Transverse colon (tissue), 4 donors: ENCODE measurements around the gene SLC17A6. TPM values are rescaled to one million over a fixed set of nuclear protein-coding genes. Genes with fewer than 3 reads are reported as not detected.

ENCODE experiments used
- DNase-seq: peaks from one replicate; pipeline ENCODE4 v3.0.0-alpha.2; 2019
- H3K27ac ChIP-seq, 4 donors: fragments of 200-600 bp; sonication (generic); 2 replicates each; pipeline ENCODE4 v1.5.1; 2016 to 2018; ENCODE audit warnings: inconsistent platforms in 4 of 4
- H3K27me3 ChIP-seq: fragments of 200-600 bp; sonication (generic); 2 replicates; pipeline ENCODE4 v1.5.1; 2017; ENCODE audit warnings: inconsistent platforms
- H3K36me3 ChIP-seq, 4 donors: fragments of 200-600 bp; sonication (generic); 2 replicates each; pipeline ENCODE4 v1.5.1; 2017 to 2019; ENCODE audit warnings: inconsistent platforms in 4 of 4
- H3K4me1 ChIP-seq, 4 donors: fragments of 200-600 bp; sonication (generic); 2 replicates each; pipeline ENCODE4 v1.5.1; 2017 to 2020; ENCODE audit warnings: inconsistent platforms in 4 of 4
- H3K4me3 ChIP-seq, 4 donors: fragments of 200-600 bp; sonication (generic); 1 replicate in 1 of 4; 2 replicates in 3 of 4; pipeline versions ENCODE4 v1.5.1 to v1.6.1; 2017 to 2019; ENCODE audit warnings: inconsistent platforms in 4 of 4
- H3K9me3 ChIP-seq, 2 donors: fragments of 200-600 bp; sonication (generic); 2 replicates each; pipeline ENCODE4 v1.5.1; 2017 to 2019; ENCODE audit warnings: inconsistent platforms in 2 of 2
- EP300 ChIP-seq: sonication (generic); formaldehyde crosslinking; IDR thresholded peaks from one replicate; pipeline ENCODE4 v1.6.1; 2017; ENCODE audit warnings: antibody characterized with exemption, low read depth
- POLR2A ChIP-seq: fragments of 450-650 bp; IDR thresholded peaks from one replicate; pipeline ENCODE4 v1.6.1; 2016; ENCODE audit warnings: antibody characterized with exemption, mild to moderate bottlenecking, moderate library complexity
- POLR2AphosphoS5 ChIP-seq, 3 donors: sonication (generic); formaldehyde crosslinking; IDR thresholded peaks; one replicate each; pipeline ENCODE4 v1.6.1; 2016; ENCODE audit warnings: antibody characterized with exemption in 3 of 3
- WGBS, 2 donors: methylation state at CpG; one replicate each; pipeline ENCODE4 v1.1.5; 2018; ENCODE audit warnings: low coverage in 1 of 2; 5-methylcytosine and 5-hydroxymethylcytosine counted together
- in situ Hi-C, 4 donors: fragments of 200-750 bp; cut with MboI; loops; one replicate each; pipeline versions ENCODE4 v1.15.0 to v1.15.1; 2017; ENCODE audit warnings: low sequenced_read_pairs in 3 of 4, low pct_ligation_motif_present in 1 of 4, low pct_unique_long_range_greater_than_20kb in 1 of 4
- intact Hi-C: fragments of 100-400 bp; cut with DNase I; formaldehyde crosslinking; loops from one replicate; pipeline ENCODE4 v1.15.1; 2023; ENCODE audit warnings: low total_unique reads
- total RNA-seq, 4 donors: library from RNA; depleted of rRNA; stranded (reverse); fragments of >200 nt; gene quantifications; one replicate each; pipeline ENCODE4 v1.1.0, GENCODE V29; 2016
- TF ChIP-seq, protein P1 (sequence below), 5 experiments: fragments of 200-600 bp in 3 of 5; fragments of 450-650 bp in 2 of 5; sonication (generic) in 3 of 5; IDR thresholded peaks; 1 replicate in 2 of 5; 2 replicates in 3 of 5; pipeline ENCODE4 v1.5.1; 2016 to 2017; ENCODE audit warnings: antibody characterized with exemption in 5 of 5, inconsistent platforms in 3 of 5, mild to moderate bottlenecking in 2 of 5, moderate library complexity in 1 of 5

SLC17A6 gene
- not detected for total RNA-seq

DNA sequence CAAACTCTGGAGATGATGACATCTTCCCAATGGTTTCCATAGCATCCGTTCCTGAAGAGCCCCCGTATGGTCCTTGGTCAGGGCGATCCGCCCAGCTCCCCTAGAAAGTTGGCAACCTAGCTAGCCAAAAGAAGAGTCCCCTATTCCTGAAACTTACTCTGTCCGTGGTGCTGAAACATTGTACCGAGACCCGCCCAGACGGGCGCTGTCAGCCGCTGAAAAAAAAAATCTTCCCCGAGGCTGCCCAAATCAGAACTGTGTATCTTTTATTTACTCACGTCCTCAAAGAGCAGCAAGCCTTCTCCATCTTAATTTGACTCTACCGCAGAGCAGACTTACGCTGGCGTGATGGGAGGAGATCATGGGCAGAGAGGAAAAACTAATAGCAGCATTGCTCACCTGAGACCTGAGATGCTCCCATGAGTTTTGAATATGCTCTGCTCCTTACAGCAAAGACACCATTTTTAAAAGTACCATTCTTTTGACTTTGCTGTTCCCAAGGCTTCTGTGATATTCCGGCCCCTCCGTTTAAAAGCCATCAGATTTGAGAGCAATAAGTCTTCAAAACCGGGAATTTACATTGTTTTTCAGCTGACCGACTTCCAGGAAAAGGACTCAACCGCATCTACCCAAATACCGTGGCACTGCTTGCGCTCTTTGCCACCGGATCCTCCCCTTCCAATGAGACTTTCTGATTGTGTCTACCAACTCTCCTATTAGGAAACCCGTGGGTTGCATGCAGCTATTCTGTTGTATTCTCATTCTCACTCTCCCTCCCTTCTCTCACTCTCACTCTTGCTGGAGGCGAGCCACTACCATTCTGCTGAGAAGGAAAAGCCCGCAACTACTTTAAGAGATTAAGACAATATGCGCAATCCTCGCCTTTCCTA, at the start of gene SLC17A6:
Gene SLC17A6, plus strand, starts transcription at position 786 of the 890 bp plus-strand sequence. CDS start 153 bp downstream, outside the sequence.
- H3K9me3 ChIP-seq = no peaks in the 10 kb centered on the region
- H3K27ac ChIP-seq = no peak within 1 kb of the TSS
- TF ChIP-seq EP300 = no peak
- TF ChIP-seq POLR2A = no peak
- no peak for TF ChIP-seq POLR2AphosphoS5 (IDR thresholded peaks at IDR 0.05)
- TF ChIP-seq, protein P1, sequence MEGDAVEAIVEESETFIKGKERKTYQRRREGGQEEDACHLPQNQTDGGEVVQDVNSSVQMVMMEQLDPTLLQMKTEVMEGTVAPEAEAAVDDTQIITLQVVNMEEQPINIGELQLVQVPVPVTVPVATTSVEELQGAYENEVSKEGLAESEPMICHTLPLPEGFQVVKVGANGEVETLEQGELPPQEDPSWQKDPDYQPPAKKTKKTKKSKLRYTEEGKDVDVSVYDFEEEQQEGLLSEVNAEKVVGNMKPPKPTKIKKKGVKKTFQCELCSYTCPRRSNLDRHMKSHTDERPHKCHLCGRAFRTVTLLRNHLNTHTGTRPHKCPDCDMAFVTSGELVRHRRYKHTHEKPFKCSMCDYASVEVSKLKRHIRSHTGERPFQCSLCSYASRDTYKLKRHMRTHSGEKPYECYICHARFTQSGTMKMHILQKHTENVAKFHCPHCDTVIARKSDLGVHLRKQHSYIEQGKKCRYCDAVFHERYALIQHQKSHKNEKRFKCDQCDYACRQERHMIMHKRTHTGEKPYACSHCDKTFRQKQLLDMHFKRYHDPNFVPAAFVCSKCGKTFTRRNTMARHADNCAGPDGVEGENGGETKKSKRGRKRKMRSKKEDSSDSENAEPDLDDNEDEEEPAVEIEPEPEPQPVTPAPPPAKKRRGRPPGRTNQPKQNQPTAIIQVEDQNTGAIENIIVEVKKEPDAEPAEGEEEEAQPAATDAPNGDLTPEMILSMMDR (IDR thresholded peaks at IDR 0.05) = no peak
- 17 to 19% methylated on average over 13 to 28 of the region's 28 CpGs for WGBS, 2 donors
- in situ Hi-C loops (loop anchor here (5.0 to 25.0 kb wide), 3 partner anchors 444 to 457 kb away; no protein-coding TSS in a partner anchor), intact Hi-C loops (loop anchor here (5.0 kb wide), 1 partner anchor 449 kb away; no protein-coding TSS in a partner anchor)
- no peak within 1 kb of the TSS for H3K4me3 ChIP-seq
- peaks cover 63% of the 10 kb centered on the region for H3K27me3 ChIP-seq
- no peak for DNase-seq
- H3K4me1 ChIP-seq = no peaks in the 10 kb centered on the region
- no peaks in the 10 kb centered on the region for H3K36me3 ChIP-seq

DNA sequence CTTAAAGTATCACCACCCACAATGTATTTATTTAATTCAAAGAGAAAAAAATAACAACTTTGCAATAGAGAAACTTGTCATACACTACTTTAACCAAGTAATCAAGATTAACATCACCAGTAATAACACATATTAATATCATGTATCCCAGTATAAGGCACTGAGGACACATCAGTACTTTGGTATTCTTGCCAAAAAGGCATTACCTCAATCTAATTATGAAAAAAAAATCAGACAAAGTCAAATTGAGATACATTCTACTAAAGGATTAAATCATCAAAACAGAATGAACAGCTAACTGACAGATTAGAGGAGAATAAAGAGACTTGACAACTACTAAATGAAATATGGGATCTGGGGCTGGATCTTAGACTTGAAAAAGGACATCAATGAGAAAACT, 35.8 kb upstream of the SLC17A6 start:
- no peaks in the 10 kb centered on the region for H3K36me3 ChIP-seq
- in situ Hi-C loops = loop anchor here in 2 of 4 donors (10.0 to 25.0 kb wide), 2 partner anchors 138 to 1665 kb away; no protein-coding TSS in a partner anchor

DNA sequence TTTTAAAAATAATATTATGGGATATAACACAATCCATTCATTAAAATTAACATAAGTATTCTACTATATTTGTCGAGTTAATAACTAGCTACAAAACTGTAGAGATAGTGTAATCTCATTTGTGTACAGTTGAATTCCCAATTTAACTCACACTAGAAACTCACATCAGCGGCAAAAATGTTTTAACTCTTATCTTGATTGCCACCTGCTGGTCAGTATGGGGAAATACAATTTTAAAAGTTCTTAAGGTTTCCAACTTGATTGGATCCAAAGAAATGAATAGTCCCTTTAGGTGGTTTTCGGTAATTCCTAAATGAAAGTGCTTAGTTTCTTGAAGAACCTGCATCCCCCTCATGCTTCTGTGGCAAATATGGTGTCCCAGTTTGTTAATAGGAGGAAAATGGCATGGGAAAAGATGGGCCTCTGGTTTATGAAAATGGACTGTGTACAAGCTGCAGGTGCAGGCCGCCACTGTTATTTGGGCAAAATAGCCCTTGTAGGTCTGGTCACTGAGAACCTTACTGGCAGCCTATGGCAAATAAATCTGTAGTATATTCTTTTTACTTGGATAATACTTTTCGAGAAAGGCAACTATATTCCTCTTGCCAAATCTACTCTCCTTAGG, 33.7 kb upstream of the SLC17A6 start:
- no peak for TF ChIP-seq EP300
- TF ChIP-seq, protein P1 (IDR thresholded peaks at IDR 0.05) = peak; percentile 60 to 70 (median 65)
- no peaks in the 10 kb centered on the region for H3K27me3 ChIP-seq
- peaks cover 0 to 8% of the 10 kb centered on the region in 2 donors for H3K9me3 ChIP-seq
- no peak overlapping the region for H3K4me3 ChIP-seq
- WGBS, 2 donors = 38 to 39% methylated on average over 5 of the region's 5 CpGs
- DNase-seq = no peak
- in situ Hi-C loops = loop anchor here in 2 of 4 donors (10.0 to 25.0 kb wide), 2 partner anchors 140 to 1667 kb away; no protein-coding TSS in a partner anchor
- no peak overlapping the region for H3K27ac ChIP-seq
- H3K36me3 ChIP-seq = no peaks in the 10 kb centered on the region
- H3K4me1 ChIP-seq = no peaks in the 10 kb centered on the region
- intact Hi-C loops = no loop called here

More for the DNA sequence above, 35.8 kb upstream of the SLC17A6 start:
- H3K27ac ChIP-seq = no peak overlapping the region
- TF ChIP-seq, protein P1 (IDR thresholded peaks at IDR 0.05) = no peak
- TF ChIP-seq POLR2A = no peak
- no peaks in the 10 kb centered on the region for H3K4me1 ChIP-seq
- H3K4me3 ChIP-seq = no peak overlapping the region
- no peaks in the 10 kb centered on the region for H3K27me3 ChIP-seq
- DNase-seq = no peak
- intact Hi-C loops = no loop called here
- no peaks in the 10 kb centered on the region for H3K9me3 ChIP-seq

DNA sequence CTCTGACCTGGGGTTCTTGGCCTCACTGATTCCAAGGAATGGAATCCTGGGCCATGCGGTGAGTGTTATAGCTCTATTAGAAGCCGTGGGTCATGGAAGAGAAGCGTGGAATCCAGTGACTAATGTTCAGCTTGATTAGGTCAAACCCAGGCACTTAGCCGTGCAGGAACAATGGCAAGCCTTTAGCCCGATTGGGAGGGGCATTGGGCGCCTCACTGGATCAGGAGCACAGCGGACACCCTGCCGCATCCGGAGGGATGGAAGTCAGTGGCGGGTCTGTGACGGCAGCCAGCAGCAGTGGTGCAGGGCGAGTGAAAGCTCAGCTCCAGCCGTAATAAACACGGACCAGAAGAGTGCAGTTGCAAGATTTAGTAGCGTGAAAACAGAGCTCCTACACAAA, 20.5 kb upstream of the SLC17A6 start:
- TF ChIP-seq EP300 (no peak), POLR2A (no peak), POLR2AphosphoS5 (IDR thresholded peaks at IDR 0.05) (no peak)
- TF ChIP-seq, protein P1 (IDR thresholded peaks at IDR 0.05) = no peak
- WGBS, 2 donors = 86% methylated on average over 15 of the region's 15 CpGs; no CpG with 5 or more reads in 1 of the 2 donors
- intact Hi-C loops (no loop called here), in situ Hi-C loops (loop anchor here in 1 of 4 donors (25.0 kb wide), 1 partner anchor 1680 kb away; no protein-coding TSS in a partner anchor)
- H3K27me3 ChIP-seq = no peaks in the 10 kb centered on the region
- H3K9me3 ChIP-seq = no peaks in the 10 kb centered on the region
- H3K27ac ChIP-seq = no peak overlapping the region
- no peaks in the 10 kb centered on the region for H3K4me1 ChIP-seq
- no peak overlapping the region for H3K4me3 ChIP-seq
- no peak for DNase-seq
- no peaks in the 10 kb centered on the region for H3K36me3 ChIP-seq
